ENCODE data around the gene NT5DC1.
A peak's percentile ranks its signal among the peaks of the same experiment; 100 is the strongest.

The NT5DC1 gene

GRCh38 chr6:116173928-116174327, 73.3 kb downstream of the NT5DC1 start:
- TF ChIP-seq CTCF (IDR thresholded peaks at IDR 0.05; ENCODE audit: low read depth, low read length, missing control alignments), result no peak
- H3K4me3 ChIP-seq (replicated peaks; ENCODE audit: low read depth, low read length), result no peak overlapping the region
- no peak for DNase-seq (ENCODE audit: extremely low read depth, low read depth)

GRCh38 chr6:116175344-116175743, 74.7 kb downstream of the NT5DC1 start:
- no peak for TF ChIP-seq CTCF (IDR thresholded peaks at IDR 0.05; ENCODE audit: low read depth, low read length, missing control alignments)
- H3K4me3 ChIP-seq (replicated peaks; ENCODE audit: low read depth, low read length), result no peak overlapping the region
- no peak for DNase-seq (ENCODE audit: extremely low read depth, low read depth)

GRCh38 chr6:116176596-116176995, 75.9 kb downstream of the NT5DC1 start:
- DNase-seq (ENCODE audit: extremely low read depth, low read depth), result no peak
- no peak for TF ChIP-seq CTCF (IDR thresholded peaks at IDR 0.05; ENCODE audit: low read depth, low read length, missing control alignments)

GRCh38 chr6:116180375-116180774, 79.7 kb downstream of the NT5DC1 start:
- H3K4me3 ChIP-seq (replicated peaks; ENCODE audit: low read depth, low read length), result no peak overlapping the region
- TF ChIP-seq CTCF (IDR thresholded peaks at IDR 0.05; ENCODE audit: low read depth, low read length, missing control alignments), result no peak
- no peak for DNase-seq (ENCODE audit: extremely low read depth, low read depth)

More at GRCh38 chr6:116176596-116176995, 75.9 kb downstream of the NT5DC1 start:
- no peak overlapping the region for H3K4me3 ChIP-seq (replicated peaks; ENCODE audit: low read depth, low read length)

- no peak for TF ChIP-seq CTCF (IDR thresholded peaks at IDR 0.05; ENCODE audit: low read depth, low read length, missing control alignments)
- H3K4me3 ChIP-seq (replicated peaks; ENCODE audit: low read depth, low read length), result no peak overlapping the region
- DNase-seq (ENCODE audit: extremely low read depth, low read depth), result no peak
These were observed 88.8 kb downstream of the NT5DC1 start for GRCh38 chr6:116189472-116189871.

GRCh38 chr6:116190550-116190949, 89.9 kb downstream of the NT5DC1 start:
- peak; percentile 46 for DNase-seq (ENCODE audit: extremely low read depth, low read depth)
- TF ChIP-seq CTCF (IDR thresholded peaks at IDR 0.05; ENCODE audit: low read depth, low read length, missing control alignments), result no peak

GRCh38 chr6:116191881-116192280, 91.2 kb downstream of the NT5DC1 start:
- no peak overlapping the region for H3K4me3 ChIP-seq (replicated peaks; ENCODE audit: low read depth, low read length)
- DNase-seq (ENCODE audit: extremely low read depth, low read depth), result no peak
- TF ChIP-seq CTCF (IDR thresholded peaks at IDR 0.05; ENCODE audit: low read depth, low read length, missing control alignments), result no peak

More at GRCh38 chr6:116190550-116190949, 89.9 kb downstream of the NT5DC1 start:
- H3K4me3 ChIP-seq (replicated peaks; ENCODE audit: low read depth, low read length), result no peak overlapping the region
